Testis (tissue), 2 donors: Measurements from ENCODE around the gene HSPA14.
"Not testable (repeated sequence)": the region's sequence is repeated elsewhere in the genome, so short reads cannot be mapped to it uniquely, and the experiment has no call there.

Experiments used
- POLR2A ChIP-seq: fragments of 450-650 bp; IDR thresholded peaks from one replicate; pipeline ENCODE4 v1.6.1; 2017; ENCODE audit warnings: antibody characterized with exemption, mild to moderate bottlenecking, moderate library complexity
- TF ChIP-seq, protein P1 (sequence below), 3 experiments: fragments of 450-650 bp in 2 of 3; fragments of 200-600 bp in 1 of 3; sonication (generic) in 1 of 3; IDR thresholded peaks; one replicate each; pipeline ENCODE4 v1.5.1; 2016 to 2019; ENCODE audit warnings: antibody characterized with exemption in 3 of 3, mild to moderate bottlenecking in 2 of 3, moderate library complexity in 1 of 3

DNA sequence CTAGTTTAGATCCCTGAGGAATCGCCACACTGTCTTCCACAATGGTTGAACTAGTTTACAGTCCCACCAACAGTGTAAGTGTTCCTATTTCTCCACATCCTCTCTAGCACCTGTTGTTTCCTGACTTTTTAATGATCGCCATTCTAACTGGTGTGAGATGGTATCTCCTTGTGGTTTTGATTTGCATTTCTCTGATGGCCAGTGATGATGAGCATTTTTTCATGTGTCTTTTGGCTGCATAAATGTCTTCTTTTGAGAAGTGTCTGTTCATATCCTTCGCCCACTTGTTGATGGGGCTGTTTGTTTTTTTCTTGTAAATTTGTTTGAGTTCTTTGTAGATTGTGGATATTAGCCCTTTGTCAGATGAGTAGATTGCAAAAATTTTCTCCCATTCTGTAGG lies 26.8 kb downstream of the HSPA14 start:
- TF ChIP-seq, protein P1, sequence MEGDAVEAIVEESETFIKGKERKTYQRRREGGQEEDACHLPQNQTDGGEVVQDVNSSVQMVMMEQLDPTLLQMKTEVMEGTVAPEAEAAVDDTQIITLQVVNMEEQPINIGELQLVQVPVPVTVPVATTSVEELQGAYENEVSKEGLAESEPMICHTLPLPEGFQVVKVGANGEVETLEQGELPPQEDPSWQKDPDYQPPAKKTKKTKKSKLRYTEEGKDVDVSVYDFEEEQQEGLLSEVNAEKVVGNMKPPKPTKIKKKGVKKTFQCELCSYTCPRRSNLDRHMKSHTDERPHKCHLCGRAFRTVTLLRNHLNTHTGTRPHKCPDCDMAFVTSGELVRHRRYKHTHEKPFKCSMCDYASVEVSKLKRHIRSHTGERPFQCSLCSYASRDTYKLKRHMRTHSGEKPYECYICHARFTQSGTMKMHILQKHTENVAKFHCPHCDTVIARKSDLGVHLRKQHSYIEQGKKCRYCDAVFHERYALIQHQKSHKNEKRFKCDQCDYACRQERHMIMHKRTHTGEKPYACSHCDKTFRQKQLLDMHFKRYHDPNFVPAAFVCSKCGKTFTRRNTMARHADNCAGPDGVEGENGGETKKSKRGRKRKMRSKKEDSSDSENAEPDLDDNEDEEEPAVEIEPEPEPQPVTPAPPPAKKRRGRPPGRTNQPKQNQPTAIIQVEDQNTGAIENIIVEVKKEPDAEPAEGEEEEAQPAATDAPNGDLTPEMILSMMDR (IDR thresholded peaks at IDR 0.05) = not testable (repeated sequence)
- not testable (repeated sequence) for TF ChIP-seq POLR2A
